ENCODE results near the gene TMEM52.

DNA sequence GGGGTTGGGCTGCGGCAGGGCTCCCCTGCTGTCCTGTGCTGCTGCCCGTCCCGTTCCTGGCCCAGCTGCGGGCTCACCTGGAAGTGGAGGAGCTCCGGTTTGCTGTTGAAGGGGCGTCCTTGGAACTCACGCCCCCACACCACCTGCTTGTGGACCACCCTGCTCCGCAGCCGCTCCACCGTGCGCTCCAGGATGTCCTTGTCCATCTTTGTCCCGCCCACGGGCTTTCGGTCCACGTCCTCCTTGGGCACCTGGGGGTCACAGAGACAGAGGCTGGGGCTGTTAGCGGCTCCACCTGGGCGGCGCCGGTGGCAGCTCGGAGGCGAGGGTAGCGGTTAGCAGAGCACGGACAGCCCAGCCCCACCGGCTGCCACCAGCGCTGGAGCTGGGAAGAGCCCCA, 45.7 kb upstream of the TMEM52 start:
- TF ChIP-seq YY1 (tag by site-specific recombination; IDR thresholded peaks at IDR 0.05) (no peak), ZNF571 (tag by site-specific recombination; IDR thresholded peaks at IDR 0.05) (no peak), ZNF175 (tag by site-specific recombination; IDR thresholded peaks at IDR 0.05) (no peak), ZNF707 (tag by site-specific recombination; IDR thresholded peaks at IDR 0.05) (no peak), ZNF555 (tag by site-specific recombination; conservative IDR thresholded peaks at IDR 0.05) (no peak)
- TF ChIP-seq, protein P1, sequence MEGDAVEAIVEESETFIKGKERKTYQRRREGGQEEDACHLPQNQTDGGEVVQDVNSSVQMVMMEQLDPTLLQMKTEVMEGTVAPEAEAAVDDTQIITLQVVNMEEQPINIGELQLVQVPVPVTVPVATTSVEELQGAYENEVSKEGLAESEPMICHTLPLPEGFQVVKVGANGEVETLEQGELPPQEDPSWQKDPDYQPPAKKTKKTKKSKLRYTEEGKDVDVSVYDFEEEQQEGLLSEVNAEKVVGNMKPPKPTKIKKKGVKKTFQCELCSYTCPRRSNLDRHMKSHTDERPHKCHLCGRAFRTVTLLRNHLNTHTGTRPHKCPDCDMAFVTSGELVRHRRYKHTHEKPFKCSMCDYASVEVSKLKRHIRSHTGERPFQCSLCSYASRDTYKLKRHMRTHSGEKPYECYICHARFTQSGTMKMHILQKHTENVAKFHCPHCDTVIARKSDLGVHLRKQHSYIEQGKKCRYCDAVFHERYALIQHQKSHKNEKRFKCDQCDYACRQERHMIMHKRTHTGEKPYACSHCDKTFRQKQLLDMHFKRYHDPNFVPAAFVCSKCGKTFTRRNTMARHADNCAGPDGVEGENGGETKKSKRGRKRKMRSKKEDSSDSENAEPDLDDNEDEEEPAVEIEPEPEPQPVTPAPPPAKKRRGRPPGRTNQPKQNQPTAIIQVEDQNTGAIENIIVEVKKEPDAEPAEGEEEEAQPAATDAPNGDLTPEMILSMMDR (tag by site-specific recombination; IDR thresholded peaks at IDR 0.05): no peak
